Large intestine (tissue), 3 donors: ENCODE measurements around the gene ZDHHC14. TPM values are rescaled to one million over a fixed set of nuclear protein-coding genes. Genes with fewer than 3 reads are reported as not detected.

Source experiments
- DNase-seq, 2 donors: peaks; one replicate each; pipeline versions ENCODE4 v3.0.0 to v3.0.0-alpha.2; 2013
- H3K27ac ChIP-seq: one replicate; pipeline ENCODE4 v1.5.1; 2013; ENCODE audit warnings: low read length
- H3K27me3 ChIP-seq: 2 replicates; pipeline ENCODE4 v1.6.1; 2013; ENCODE audit warnings: low read length; ENCODE audit not compliant: control insufficient read depth, insufficient read depth
- H3K36me3 ChIP-seq: 2 replicates; pipeline ENCODE4 v1.6.1; 2013; ENCODE audit warnings: low read length; ENCODE audit not compliant: control insufficient read depth, insufficient read depth
- H3K4me1 ChIP-seq: one replicate; pipeline ENCODE4 v1.6.1; 2013; ENCODE audit warnings: low read length; ENCODE audit not compliant: control insufficient read depth, insufficient read depth
- H3K4me3 ChIP-seq: one replicate; pipeline ENCODE4 v1.5.1; 2013; ENCODE audit warnings: low read length
- H3K9me3 ChIP-seq: one replicate; pipeline ENCODE4 v1.6.1; 2013; ENCODE audit warnings: mild to moderate bottlenecking, low read depth, low read length, moderate library complexity; ENCODE audit not compliant: control insufficient read depth
- WGBS: methylation state at CpG from one replicate; pipeline ENCODE4 v1.1.5; 2013; ENCODE audit warnings: low lambda C conversion rate; ENCODE audit not compliant: insufficient coverage; 5-methylcytosine and 5-hydroxymethylcytosine counted together
- polyA plus RNA-seq: library from polyadenylated mRNA; unstranded; fragments of 120-200 nt; gene quantifications from one replicate; pipeline ENCODE4 v1.2.1, GENCODE V29; 2013

ZDHHC14 gene
- polyA plus RNA-seq, 1 donor, result 26.5 TPM

GRCh38 chr6:157516319-157517026 lies 135.5 kb downstream of the ZDHHC14 start:
- H3K27me3 ChIP-seq, result no peaks in the 10 kb centered on the region
- no peak overlapping the region for H3K4me3 ChIP-seq
- H3K9me3 ChIP-seq, result no peaks in the 10 kb centered on the region
- peaks cover 13% of the 10 kb centered on the region for H3K4me1 ChIP-seq
- no peak overlapping the region for H3K27ac ChIP-seq
- WGBS, result 78% methylated on average over 2 of the region's 9 CpGs
- DNase-seq, result no peak
- no peaks in the 10 kb centered on the region for H3K36me3 ChIP-seq

- no peak for DNase-seq
- Histone ChIP-seq H3K9me3 (no peaks in the 10 kb centered on the region), H3K27ac (no peak overlapping the region), H3K4me1 (peaks cover 8% of the 10 kb centered on the region), H3K27me3 (no peaks in the 10 kb centered on the region), H3K4me3 (no peak overlapping the region), H3K36me3 (no peaks in the 10 kb centered on the region)
- 100% methylated on average over 1 of the region's 15 CpGs for WGBS
Observed at GRCh38 chr6:157517601-157518359, 136.8 kb downstream of the ZDHHC14 start.

GRCh38 chr6:157518397-157519250 lies 137.6 kb downstream of the ZDHHC14 start:
- Histone ChIP-seq H3K36me3 (no peaks in the 10 kb centered on the region), H3K9me3 (no peaks in the 10 kb centered on the region), H3K4me1 (peaks cover 7% of the 10 kb centered on the region), H3K27me3 (no peaks in the 10 kb centered on the region), H3K4me3 (no peak overlapping the region), H3K27ac (no peak overlapping the region)
- DNase-seq, result no peak
- WGBS, result 100% methylated on average over 2 of the region's 21 CpGs

- Histone ChIP-seq H3K27ac (no peak overlapping the region), H3K36me3 (no peaks in the 10 kb centered on the region), H3K4me3 (no peak overlapping the region), H3K4me1 (peaks cover 4% of the 10 kb centered on the region), H3K27me3 (no peaks in the 10 kb centered on the region), H3K9me3 (no peaks in the 10 kb centered on the region)
- WGBS, result no CpG with 5 or more reads among the region's 15 CpGs
- DNase-seq, result no peak
Observed at GRCh38 chr6:157519255-157520116, 138.5 kb downstream of the ZDHHC14 start.

GRCh38 chr6:157520117-157520406 lies 139.1 kb downstream of the ZDHHC14 start:
- no peaks in the 10 kb centered on the region for H3K27me3 ChIP-seq
- DNase-seq, result no peak
- peaks cover 4% of the 10 kb centered on the region for H3K4me1 ChIP-seq
- no peaks in the 10 kb centered on the region for H3K9me3 ChIP-seq
- H3K36me3 ChIP-seq, result no peaks in the 10 kb centered on the region
- H3K27ac ChIP-seq, result no peak overlapping the region
- H3K4me3 ChIP-seq, result no peak overlapping the region
- WGBS, result no CpG with 5 or more reads among the region's 2 CpGs

- WGBS, result 100% methylated on average over 1 of the region's 6 CpGs
- Histone ChIP-seq H3K4me1 (peaks cover 8% of the 10 kb centered on the region), H3K27ac (no peak overlapping the region)
Observed at GRCh38 chr6:157520596-157521361, 139.8 kb downstream of the ZDHHC14 start.

GRCh38 chr6:157521362-157522335 lies 140.7 kb downstream of the ZDHHC14 start:
- no peaks in the 10 kb centered on the region for H3K9me3 ChIP-seq
- DNase-seq, result no peak
- no peak overlapping the region for H3K27ac ChIP-seq
- H3K4me1 ChIP-seq, result peaks cover 8% of the 10 kb centered on the region
- no peak overlapping the region for H3K4me3 ChIP-seq
- no CpG with 5 or more reads among the region's 10 CpGs for WGBS
- no peaks in the 10 kb centered on the region for H3K27me3 ChIP-seq
- H3K36me3 ChIP-seq, result no peaks in the 10 kb centered on the region

More at GRCh38 chr6:157520596-157521361, 139.8 kb downstream of the ZDHHC14 start:
- Histone ChIP-seq H3K9me3 (no peaks in the 10 kb centered on the region), H3K36me3 (no peaks in the 10 kb centered on the region), H3K27me3 (no peaks in the 10 kb centered on the region), H3K4me3 (no peak overlapping the region)
- DNase-seq, result no peak

- Histone ChIP-seq H3K4me1 (peaks cover 8% of the 10 kb centered on the region), H3K27me3 (no peaks in the 10 kb centered on the region), H3K4me3 (no peak overlapping the region), H3K36me3 (no peaks in the 10 kb centered on the region), H3K9me3 (no peaks in the 10 kb centered on the region), H3K27ac (no peak overlapping the region)
- DNase-seq, result no peak
- no CpG with 5 or more reads among the region's 1 CpG for WGBS
Observed at GRCh38 chr6:157522472-157522871, 141.5 kb downstream of the ZDHHC14 start.

GRCh38 chr6:157524735-157525134 lies 143.7 kb downstream of the ZDHHC14 start:
- no peaks in the 10 kb centered on the region for H3K9me3 ChIP-seq
- no peaks in the 10 kb centered on the region for H3K36me3 ChIP-seq
- no peak overlapping the region for H3K27ac ChIP-seq
- H3K4me3 ChIP-seq, result no peak overlapping the region
- no CpG with 5 or more reads among the region's 2 CpGs for WGBS
- peaks cover 12% of the 10 kb centered on the region for H3K4me1 ChIP-seq
- H3K27me3 ChIP-seq, result no peaks in the 10 kb centered on the region
- no peak for DNase-seq
